Measurements from ENCODE around the gene SLC7A1. TPM values are rescaled to one million over a fixed set of nuclear protein-coding genes. Genes with fewer than 3 reads are reported as not detected.

Gene SLC7A1
- total and polyA plus RNA-seq, 4 experiments from 2014 or later, result 2.8 to 42.6 (median 22.8) TPM

- no peak for DNase-seq
- POLR2A ChIA-PET (ENCODE audit: partially characterized antibody), result no interaction called here
- no peak overlapping the region for H3K27ac Mint-ChIP-seq
These were observed 131.3 kb downstream of the SLC7A1 start for GRCh38 chr13:29464105-29464679.

DNA sequence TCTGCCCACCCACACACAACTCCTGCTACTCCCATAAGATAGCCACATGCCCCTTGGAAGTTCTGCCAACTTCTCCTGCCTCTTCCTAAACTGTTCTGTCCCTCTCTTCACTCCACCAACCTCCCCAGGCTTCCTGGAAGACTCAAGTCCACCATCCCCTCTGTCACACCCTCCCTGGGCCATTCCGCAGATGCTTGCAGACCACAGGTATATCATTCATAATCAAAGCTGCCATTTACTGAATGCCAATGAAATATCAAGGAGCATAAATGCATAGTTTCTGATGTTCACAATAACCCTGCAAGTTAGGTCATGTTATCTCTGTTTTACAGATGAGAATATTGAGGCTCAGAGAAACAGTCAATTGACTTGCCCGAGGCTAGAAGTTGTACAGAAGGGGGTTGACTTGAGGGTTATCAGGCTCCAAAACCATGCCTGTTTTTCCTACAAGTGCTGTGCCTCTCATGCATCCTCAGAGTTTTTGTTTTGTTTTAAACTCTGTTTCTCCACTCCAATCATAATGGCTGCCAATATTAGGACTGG is 135.6 kb downstream of the SLC7A1 start:
- CTCF ChIA-PET (ENCODE audit: partially characterized antibody), result interaction anchor here (1.1 to 2.3 kb wide), 2 partner anchors 8 to 13 kb away, joined by 5 to 6 read pairs; no protein-coding TSS in a partner anchor
- Mint-ChIP-seq H3K4me3 (no peak overlapping the region), H3K27ac (no peak overlapping the region), H3K4me1 (peaks cover 0 to 1% (median 0%) of the 10 kb centered on the region in 4 donors), H3K9me3 (no peaks in the 10 kb centered on the region), H3K27me3 (peaks cover 8 to 9% of the 10 kb centered on the region in 2 donors), H3K36me3 (no peaks in the 10 kb centered on the region)
- Histone ChIP-seq H3K27ac (ENCODE audit: low read depth, low read length) (no peak overlapping the region), H3K9me3 (ENCODE audit: control insufficient read depth in 1 of 2, low read length in 2 of 2) (no peaks in the 10 kb centered on the region), H3K4me3 (ENCODE audit: low read length in 2 of 2) (no peak overlapping the region), H3K36me3 (ENCODE audit: insufficient read depth, low read length) (no peaks in the 10 kb centered on the region), H3K27me3 (ENCODE audit: insufficient read depth, low read length) (no peaks in the 10 kb centered on the region), H3K4me1 (ENCODE audit: insufficient read depth, low read length) (no peaks in the 10 kb centered on the region)
- no peak for DNase-seq
- POLR2A ChIA-PET (ENCODE audit: partially characterized antibody), result no interaction called here
- intact Hi-C loops (cut with micrococcal nuclease), result no loop called here

More at GRCh38 chr13:29464105-29464679, 131.3 kb downstream of the SLC7A1 start:
- Mint-ChIP-seq H3K4me1 (no peaks in the 10 kb centered on the region), H3K36me3 (no peaks in the 10 kb centered on the region), H3K9me3 (no peaks in the 10 kb centered on the region), H3K27me3 (peaks cover 5 to 9% of the 10 kb centered on the region in 2 donors), H3K4me3 (no peak overlapping the region)
- Histone ChIP-seq H3K36me3 (ENCODE audit: insufficient read depth, low read length) (no peaks in the 10 kb centered on the region), H3K27ac (ENCODE audit: low read depth, low read length) (no peak overlapping the region), H3K27me3 (ENCODE audit: insufficient read depth, low read length) (no peaks in the 10 kb centered on the region), H3K9me3 (ENCODE audit: control insufficient read depth in 1 of 2, low read length in 2 of 2) (no peaks in the 10 kb centered on the region), H3K4me1 (ENCODE audit: insufficient read depth, low read length) (no peaks in the 10 kb centered on the region), H3K4me3 (ENCODE audit: low read length in 2 of 2) (no peak overlapping the region)
- intact Hi-C loops (cut with micrococcal nuclease), result no loop called here
- CTCF ChIA-PET (ENCODE audit: partially characterized antibody), result no interaction called here
